Kidney (tissue), 14 donors: ENCODE results near the gene LMAN2. TPM values are rescaled to one million over a fixed set of nuclear protein-coding genes. Genes with fewer than 3 reads are reported as not detected.
A peak's percentile ranks its signal among the peaks of the same experiment; 100 is the strongest.

Source experiments
- DNase-seq, 5 donors: peaks; one replicate each; pipeline ENCODE4 v3.0.0-alpha.2; 2013 to 2020
- FAIRE-seq: peaks from 2 replicates; lab custom pipeline; 2012; peaks lifted over from hg19 to GRCh38; lab: Jason Lieb, UNC
- H3K27ac ChIP-seq, 2 donors: one replicate each; pipeline ENCODE4 v1.7.0; 2013; ENCODE audit warnings: low read depth in 2 of 2, low read length in 2 of 2, inconsistent platforms in 1 of 2
- H3K27me3 ChIP-seq: one replicate; pipeline ENCODE4 v1.7.1; 2013; ENCODE audit warnings: low read length, inconsistent platforms; ENCODE audit not compliant: control insufficient read depth, insufficient read depth
- H3K36me3 ChIP-seq, 3 donors: one replicate each; pipeline versions ENCODE4 v1.7.0 to v1.7.1; 2013; ENCODE audit warnings: low read length in 3 of 3, control low read depth in 1 of 3, inconsistent platforms in 1 of 3; ENCODE audit not compliant: insufficient read depth in 3 of 3, control insufficient read depth in 2 of 3
- H3K4me1 ChIP-seq, 3 donors: one replicate each; pipeline versions ENCODE4 v1.7.0 to v1.7.1; 2013; ENCODE audit warnings: low read length in 3 of 3, inconsistent platforms in 1 of 3, low read depth in 1 of 3; ENCODE audit not compliant: control insufficient read depth in 2 of 3, insufficient read depth in 2 of 3
- H3K4me3 ChIP-seq, 3 donors: one replicate each; pipeline versions ENCODE4 v1.7.0 to v1.8.1; 2013; ENCODE audit warnings: low read length in 3 of 3, control low read depth in 1 of 3, inconsistent platforms in 1 of 3
- H3K9ac ChIP-seq, 3 donors: one replicate each; pipeline versions ENCODE4 v1.7.0 to v1.7.1; 2013; ENCODE audit warnings: low read length in 3 of 3, control low read depth in 1 of 3, inconsistent platforms in 1 of 3
- H3K9me3 ChIP-seq, 3 donors: one replicate each; pipeline versions ENCODE4 v1.7.0 to v1.7.1; 2013; ENCODE audit warnings: low read length in 3 of 3, control low read depth in 1 of 3, inconsistent platforms in 1 of 3; ENCODE audit not compliant: control insufficient read depth in 2 of 3, insufficient read depth in 1 of 3
- intact Hi-C: fragments of 100-400 bp; cut with DNase I; formaldehyde crosslinking; loops from one replicate; pipeline ENCODE4 v1.11.1; 2022
- polyA plus RNA-seq: library from polyadenylated mRNA; stranded (reverse); fragments of 350-450 nt; fragmentation: Illumina TruSeq; extraction: RNeasy Lipid Tissue Mini Kit (QIAGEN cat#74804); gene quantifications from one replicate; pipeline ENCODE4 v1.2.3, GENCODE V29; 2014; ENCODE audit warnings: low read depth, low replicate concordance; ENCODE audit not compliant: insufficient read depth
- total RNA-seq: library from RNA; stranded (reverse); fragmentation: NEBNext Ultra II Directional; extraction: Animal tissue kit (Norgen Biotek cat#: 25700); gene quantifications from one replicate; pipeline ENCODE4 v1.2.1, GENCODE V29; 2021
- TF ChIP-seq, protein P1 (sequence below): IDR thresholded peaks from 3 replicates; pipeline ENCODE4 v1.5.1; 2012; ENCODE audit warnings: mild to moderate bottlenecking, moderate library complexity, borderline replicate concordance; ENCODE audit not compliant: insufficient read depth; ENCODE audit errors: extremely low read depth
- donor health status: control.
- donor health status: control.
- donor health status: control.
- donor health status: control.
- donor health status: control.
- donor health status: DM: yes; HTN: yes; CAD: no.
- donor health status: Normal renal cell carcinoma (clear cell type).

LMAN2 gene
- total and polyA plus RNA-seq, 2 donors from 2014 or later: 137 to 190 TPM

DNA sequence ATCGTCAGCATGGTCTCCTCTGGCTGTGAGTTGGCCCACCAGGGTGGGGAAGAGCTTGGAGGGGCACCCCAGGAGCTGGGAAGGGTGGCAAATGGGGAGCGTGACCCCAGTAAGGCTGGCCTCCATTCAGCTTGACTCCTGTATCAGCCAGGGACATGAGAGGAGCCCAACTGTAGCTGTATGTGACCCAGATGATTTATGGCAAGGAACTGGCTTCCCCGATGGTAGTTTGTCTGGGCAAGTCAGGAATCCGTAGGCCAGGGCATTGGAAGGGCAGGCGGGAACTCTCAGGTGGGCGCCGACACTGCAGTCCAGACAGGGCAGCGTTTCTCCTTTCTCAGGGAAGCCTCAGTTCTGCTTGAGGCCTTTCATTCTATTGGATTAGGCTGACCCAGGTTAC lies 35.1 kb upstream of the LMAN2 start:
- H3K36me3 ChIP-seq: peaks cover 0 to 4% (median 2%) of the 10 kb centered on the region in 3 donors
- no peak for DNase-seq
- FAIRE-seq: no peak
- H3K27me3 ChIP-seq: no peaks in the 10 kb centered on the region
- TF ChIP-seq, protein P1, sequence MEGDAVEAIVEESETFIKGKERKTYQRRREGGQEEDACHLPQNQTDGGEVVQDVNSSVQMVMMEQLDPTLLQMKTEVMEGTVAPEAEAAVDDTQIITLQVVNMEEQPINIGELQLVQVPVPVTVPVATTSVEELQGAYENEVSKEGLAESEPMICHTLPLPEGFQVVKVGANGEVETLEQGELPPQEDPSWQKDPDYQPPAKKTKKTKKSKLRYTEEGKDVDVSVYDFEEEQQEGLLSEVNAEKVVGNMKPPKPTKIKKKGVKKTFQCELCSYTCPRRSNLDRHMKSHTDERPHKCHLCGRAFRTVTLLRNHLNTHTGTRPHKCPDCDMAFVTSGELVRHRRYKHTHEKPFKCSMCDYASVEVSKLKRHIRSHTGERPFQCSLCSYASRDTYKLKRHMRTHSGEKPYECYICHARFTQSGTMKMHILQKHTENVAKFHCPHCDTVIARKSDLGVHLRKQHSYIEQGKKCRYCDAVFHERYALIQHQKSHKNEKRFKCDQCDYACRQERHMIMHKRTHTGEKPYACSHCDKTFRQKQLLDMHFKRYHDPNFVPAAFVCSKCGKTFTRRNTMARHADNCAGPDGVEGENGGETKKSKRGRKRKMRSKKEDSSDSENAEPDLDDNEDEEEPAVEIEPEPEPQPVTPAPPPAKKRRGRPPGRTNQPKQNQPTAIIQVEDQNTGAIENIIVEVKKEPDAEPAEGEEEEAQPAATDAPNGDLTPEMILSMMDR: no peak
- intact Hi-C loops: no loop called here
- peak overlapping the region in 1 of 3 donors; percentile 19 for H3K9ac ChIP-seq
- peak overlapping the region; percentile 20 to 70 (median 56) for H3K4me3 ChIP-seq
- H3K9me3 ChIP-seq: no peaks in the 10 kb centered on the region
- no peak overlapping the region for H3K27ac ChIP-seq
- H3K4me1 ChIP-seq: peaks cover 0 to 18% (median 0%) of the 10 kb centered on the region in 3 donors

DNA sequence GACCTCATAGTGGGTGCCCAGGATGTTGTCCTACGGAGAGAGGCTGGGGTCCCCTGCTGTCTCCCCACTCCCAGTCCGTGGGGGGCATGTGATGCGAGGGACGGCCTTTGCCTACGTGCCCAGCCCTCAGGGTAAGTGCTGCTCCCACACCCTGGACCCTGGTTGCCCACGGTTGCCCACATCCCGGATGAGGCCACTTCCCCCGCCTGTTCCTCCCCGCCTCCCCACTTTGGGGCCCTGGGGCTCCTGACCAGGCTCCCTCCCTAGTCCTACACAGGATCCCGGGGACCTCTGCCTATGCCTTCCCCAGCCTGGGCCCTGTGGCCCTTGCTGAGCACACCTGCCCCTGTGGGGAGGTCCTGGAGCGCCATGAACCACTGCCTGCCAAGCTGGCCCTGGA lies 34.3 kb upstream of the LMAN2 start:
- FAIRE-seq (no peak), DNase-seq (no peak)
- Histone ChIP-seq H3K4me3 (peak overlapping the region; percentile 53 to 70 (median 56)), H3K27ac (no peak overlapping the region), H3K9ac (no peak overlapping the region), H3K27me3 (no peaks in the 10 kb centered on the region), H3K9me3 (no peaks in the 10 kb centered on the region), H3K36me3 (peaks cover 0 to 4% (median 2%) of the 10 kb centered on the region in 3 donors), H3K4me1 (peaks cover 0 to 18% (median 0%) of the 10 kb centered on the region in 3 donors)
- intact Hi-C loops: no loop called here
- TF ChIP-seq, protein P1: no peak

DNA sequence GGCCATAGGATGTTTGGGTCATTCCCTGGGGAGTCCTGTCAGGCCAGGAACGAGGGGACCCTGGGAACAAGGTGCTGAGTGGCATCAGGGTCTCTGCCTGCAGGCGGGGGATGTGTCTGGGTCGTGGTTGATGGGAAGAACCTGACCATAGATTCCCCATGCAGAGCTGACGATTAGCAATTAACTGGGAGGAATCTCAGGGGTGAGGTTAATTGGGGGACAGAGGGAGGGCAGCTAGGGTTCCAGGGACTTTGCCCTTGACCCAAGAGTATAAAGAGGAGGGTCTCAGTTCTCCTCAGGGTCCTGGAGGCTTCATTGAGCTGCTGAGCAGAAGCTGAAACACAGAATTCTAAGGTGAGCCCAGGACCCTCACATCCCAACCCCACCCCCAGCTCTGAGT lies 32.7 kb upstream of the LMAN2 start, which contains the start of gene SLC34A1:
Gene SLC34A1, plus strand, starts transcription at position 301 of the 400 bp plus-strand sequence. CDS start 1,308 bp downstream, outside the sequence.
- intact Hi-C loops: no loop called here
- TF ChIP-seq, protein P1: no peak
- Histone ChIP-seq H3K4me1 (peaks cover 0 to 15% (median 0%) of the 10 kb centered on the region in 3 donors), H3K4me3 (peak within 1 kb of the TSS; percentile 53 to 70 (median 56)), H3K9me3 (no peaks in the 10 kb centered on the region), H3K36me3 (peaks cover 0 to 4% (median 2%) of the 10 kb centered on the region in 3 donors), H3K27ac (peak within 1 kb of the TSS in 1 of 2 donors; percentile 28), H3K27me3 (no peaks in the 10 kb centered on the region), H3K9ac (peak within 1 kb of the TSS in 1 of 3 donors; percentile 7)
- no peak for FAIRE-seq
- no peak for DNase-seq
